SK-N-SH treated with all-trans-retinoic acid at 6 μM for 48 hours (cell line): ENCODE results near the gene CPSF7.
A peak's percentile ranks its signal among the peaks of the same experiment; 100 is the strongest.

Source experiments
- ATAC-seq: fragments of 200-7000 bp; cut with Tn5 transposase; 3 replicates; pipeline ENCODE4 v1.9.1; 2020; ENCODE audit warnings: mild to moderate bottlenecking, moderate library complexity
- ARNTL ChIP-seq: fragments of 450-650 bp; formaldehyde crosslinking; IDR thresholded peaks from 2 replicates; pipeline ENCODE4 v1.5.0; 2020; ENCODE audit warnings: low read depth, mild to moderate bottlenecking, moderate library complexity, borderline replicate concordance
- BACH2 ChIP-seq: fragments of 250-450 bp; sonication (Bioruptor Pico); IDR thresholded peaks from 2 replicates; pipeline ENCODE4 v1.9.0; 2021; ENCODE audit warnings: mild to moderate bottlenecking, borderline replicate concordance
- CREB5 ChIP-seq: fragments of 250-450 bp; sonication (Bioruptor Pico); IDR thresholded peaks from 2 replicates; pipeline ENCODE4 v1.5.1; 2020; ENCODE audit warnings: low read depth, mild to moderate bottlenecking, moderate library complexity
- CSDC2 ChIP-seq: fragments of 250-450 bp; sonication (Bioruptor Pico); IDR thresholded peaks from 2 replicates; pipeline ENCODE4 v1.5.0; 2020; ENCODE audit warnings: mild to moderate bottlenecking, moderate library complexity
- CSRNP3 ChIP-seq: fragments of 250-450 bp; sonication (Bioruptor Pico); IDR thresholded peaks from 2 replicates; pipeline ENCODE4 v1.5.1; 2021; ENCODE audit warnings: mild to moderate bottlenecking, moderate library complexity
- ESRRG ChIP-seq: fragments of 250-450 bp; sonication (Bioruptor Pico); IDR thresholded peaks from 2 replicates; pipeline ENCODE4 v1.6.1; 2021; ENCODE audit warnings: mild to moderate bottlenecking
- GLIS3 ChIP-seq: fragments of 250-450 bp; sonication (Bioruptor Pico); IDR thresholded peaks from 2 replicates; pipeline ENCODE4 v1.5.0; 2020; ENCODE audit warnings: mild to moderate bottlenecking, moderate library complexity
- ISL1 ChIP-seq: fragments of 250-450 bp; sonication (Bioruptor Pico); IDR thresholded peaks from 2 replicates; pipeline ENCODE4 v2.1.2; 2022; ENCODE audit warnings: mild to moderate bottlenecking, moderate library complexity
- OSR1 ChIP-seq: fragments of 250-450 bp; sonication (Bioruptor Pico); IDR thresholded peaks from 2 replicates; pipeline ENCODE4 v1.8.0; 2022; ENCODE audit warnings: moderate library complexity, mild to moderate bottlenecking, inconsistent platforms
- PATZ1 ChIP-seq: fragments of 250-450 bp; sonication (Bioruptor Pico); IDR thresholded peaks from 2 replicates; pipeline ENCODE4 v1.8.0; 2020; ENCODE audit warnings: mild to moderate bottlenecking, moderate library complexity, borderline replicate concordance
- POU6F1 ChIP-seq: fragments of 250-450 bp; sonication (Bioruptor Pico); IDR thresholded peaks from 2 replicates; pipeline ENCODE4 v1.8.0; 2021; ENCODE audit warnings: low read depth, mild to moderate bottlenecking, moderate library complexity, borderline replicate concordance
- PPARA ChIP-seq: fragments of 250-450 bp; sonication (Bioruptor Pico); IDR thresholded peaks from 2 replicates; pipeline ENCODE4 v1.5.0; 2020; ENCODE audit warnings: mild to moderate bottlenecking, borderline replicate concordance
- RARB ChIP-seq: fragments of 250-450 bp; sonication (Bioruptor Pico); IDR thresholded peaks from 2 replicates; pipeline ENCODE4 v1.8.0; 2021; ENCODE audit warnings: mild to moderate bottlenecking, moderate library complexity
- SNAI2 ChIP-seq: fragments of 250-450 bp; sonication (Bioruptor Pico); IDR thresholded peaks from 2 replicates; pipeline ENCODE4 v1.5.0; 2020; ENCODE audit warnings: mild to moderate bottlenecking, moderate library complexity
- TCF4 ChIP-seq: fragments of 250-450 bp; sonication (Bioruptor Pico); IDR thresholded peaks from 2 replicates; pipeline ENCODE4 v1.8.0; 2021; ENCODE audit warnings: mild to moderate bottlenecking, moderate library complexity, borderline replicate concordance
- TOX ChIP-seq: fragments of 250-450 bp; sonication (Bioruptor Pico); IDR thresholded peaks from 2 replicates; pipeline ENCODE4 v1.8.0; 2021; ENCODE audit warnings: mild to moderate bottlenecking, moderate library complexity, borderline replicate concordance
- TSHZ2 ChIP-seq: fragments of 250-450 bp; sonication (Bioruptor Pico); IDR thresholded peaks from 2 replicates; pipeline ENCODE4 v1.5.0; 2020; ENCODE audit warnings: mild to moderate bottlenecking, moderate library complexity
- ZC3H10 ChIP-seq: fragments of 250-450 bp; sonication (Bioruptor Pico); IDR thresholded peaks from 2 replicates; pipeline ENCODE4 v1.5.1; 2021; ENCODE audit warnings: mild to moderate bottlenecking, moderate library complexity
- ZFP3 ChIP-seq: fragments of 250-450 bp; sonication (Bioruptor Pico); IDR thresholded peaks from 2 replicates; pipeline ENCODE4 v1.5.0; 2020; ENCODE audit warnings: mild to moderate bottlenecking, moderate library complexity
- ZFP30 ChIP-seq: fragments of 450-650 bp; formaldehyde crosslinking; IDR thresholded peaks from 2 replicates; pipeline ENCODE4 v1.5.0; 2022; ENCODE audit warnings: mild to moderate bottlenecking, moderate library complexity
- ZNF565 ChIP-seq: fragments of 450-650 bp; formaldehyde crosslinking; conservative IDR thresholded peaks from 2 replicates; pipeline ENCODE4 v1.5.0; 2020; ENCODE audit warnings: low read depth, mild to moderate bottlenecking, moderate library complexity
- ZNF70 ChIP-seq: fragments of 450-650 bp; formaldehyde crosslinking; IDR thresholded peaks from 2 replicates; pipeline ENCODE4 v1.5.0; 2020; ENCODE audit warnings: mild to moderate bottlenecking, moderate library complexity
- ZNF8 ChIP-seq: fragments of 450-650 bp; formaldehyde crosslinking; IDR thresholded peaks from 2 replicates; pipeline ENCODE4 v1.5.0; 2020; ENCODE audit warnings: mild to moderate bottlenecking, moderate library complexity

Gene CPSF7

GRCh38 chr11:61447601-61448551 lies 18.1 kb upstream of the CPSF7 start:
- ATAC-seq = no peak
- TF ChIP-seq GLIS3 (no peak), ARNTL (no peak), BACH2 (CRISPR knock-in tag) (no peak), ZNF565 (CRISPR knock-in tag) (no peak), ZNF8 (CRISPR knock-in tag) (no peak), ZNF70 (no peak), TSHZ2 (CRISPR knock-in tag) (no peak), ZC3H10 (no peak), CSRNP3 (CRISPR knock-in tag) (no peak)

GRCh38 chr11:61446211-61446651 lies 16.5 kb upstream of the CPSF7 start:
- TF ChIP-seq OSR1 (CRISPR knock-in tag) = no peak
- no peak for TF ChIP-seq PPARA (CRISPR knock-in tag)
- TF ChIP-seq ZNF565 (CRISPR knock-in tag) = no peak
- TF ChIP-seq TCF4 (CRISPR knock-in tag) = no peak
- TF ChIP-seq ZNF8 (CRISPR knock-in tag) = no peak
- TF ChIP-seq SNAI2 = no peak
- TF ChIP-seq ZFP3 (CRISPR knock-in tag) = no peak
- no peak for TF ChIP-seq CSRNP3 (CRISPR knock-in tag)
- peak; percentile 99 for ATAC-seq

GRCh38 chr11:61445516-61445915 lies 15.7 kb upstream of the CPSF7 start:
- TF ChIP-seq CREB5 (CRISPR knock-in tag) (no peak), ZC3H10 (no peak), GLIS3 (no peak), RARB (no peak), CSDC2 (CRISPR knock-in tag) (no peak), TOX (CRISPR knock-in tag) (no peak), ARNTL (no peak), ESRRG (CRISPR knock-in tag) (no peak)
- TF ChIP-seq, all 23 proteins: peak for 0
- ATAC-seq = no peak

GRCh38 chr11:61442616-61443015 lies 12.8 kb upstream of the CPSF7 start:
- no peak for ATAC-seq
- TF ChIP-seq ZNF8 (CRISPR knock-in tag) (no peak), ZFP30 (CRISPR knock-in tag) (no peak), ISL1 (CRISPR knock-in tag) (no peak), ARNTL (no peak), TCF4 (CRISPR knock-in tag) (no peak), ZNF70 (no peak), SNAI2 (no peak), PATZ1 (CRISPR knock-in tag) (no peak), CREB5 (CRISPR knock-in tag) (no peak), POU6F1 (CRISPR knock-in tag) (no peak), ZC3H10 (no peak), ZFP3 (CRISPR knock-in tag) (no peak), GLIS3 (no peak), ZNF565 (CRISPR knock-in tag) (no peak), BACH2 (CRISPR knock-in tag) (no peak)
